Smooth muscle cell (in vitro differentiated cells): ENCODE results near the gene ZBP1. TPM values are rescaled to one million over a fixed set of nuclear protein-coding genes. Genes with fewer than 3 reads are reported as not detected.

ENCODE experiments used
- DNase-seq: peaks from one replicate; lab custom pipeline; 2025; ENCODE audit not compliant: unreplicated experiment; lab: John Stamatoyannopoulos, UW
- H2AFZ ChIP-seq: fragments of 200-600 bp; sonication (generic); 2 replicates; pipeline ENCODE4 v1.6.0; 2016; ENCODE audit warnings: antibody characterized with exemption, low read depth, mild to moderate bottlenecking
- H3F3A ChIP-seq: fragments of 200-600 bp; sonication (generic); 2 replicates; pipeline ENCODE4 v1.6.0; 2017; ENCODE audit warnings: antibody characterized with exemption, low read depth
- H3K27ac ChIP-seq: fragments of 200-600 bp; sonication (generic); 2 replicates; pipeline ENCODE4 v1.5.1; 2016; ENCODE audit warnings: low read depth, mild to moderate bottlenecking
- H3K27me3 ChIP-seq: fragments of 200-600 bp; sonication (generic); 2 replicates; pipeline ENCODE4 v1.6.1; 2016; ENCODE audit warnings: low read depth, mild to moderate bottlenecking
- H3K36me3 ChIP-seq: fragments of 200-600 bp; sonication (generic); 2 replicates; pipeline ENCODE4 v1.5.1; 2016; ENCODE audit warnings: low read depth
- H3K4me1 ChIP-seq: fragments of 200-600 bp; sonication (generic); 2 replicates; pipeline ENCODE4 v1.5.1; 2016; ENCODE audit warnings: low read depth
- H3K4me2 ChIP-seq: fragments of 200-600 bp; sonication (generic); 2 replicates; pipeline ENCODE4 v1.6.0; 2016; ENCODE audit warnings: mild to moderate bottlenecking
- H3K4me3 ChIP-seq: fragments of 200-600 bp; sonication (generic); 2 replicates; pipeline ENCODE4 v1.5.1; 2016; ENCODE audit warnings: mild to moderate bottlenecking
- H3K79me2 ChIP-seq: fragments of 200-600 bp; sonication (generic); 2 replicates; pipeline ENCODE4 v1.6.0; 2016; ENCODE audit warnings: low read depth, mild to moderate bottlenecking
- H3K9ac ChIP-seq: fragments of 200-600 bp; sonication (generic); 2 replicates; pipeline ENCODE4 v1.6.0; 2016; ENCODE audit warnings: low read depth
- H3K9me3 ChIP-seq: fragments of 200-600 bp; sonication (generic); replicated peaks from 2 replicates; pipeline ENCODE4 v1.5.1; 2016; ENCODE audit warnings: low read depth
- H4K20me1 ChIP-seq: fragments of 200-600 bp; sonication (generic); 2 replicates; pipeline ENCODE4 v1.6.0; 2016; ENCODE audit warnings: low read depth
- CTCF ChIP-seq: fragments of 200-600 bp; sonication (generic); IDR thresholded peaks from 2 replicates; pipeline ENCODE4 v1.5.1; 2017; ENCODE audit warnings: borderline replicate concordance, mild to moderate bottlenecking, antibody characterized with exemption; ENCODE audit not compliant: insufficient read depth, poor library complexity, severe bottlenecking
- WGBS: methylation state at CpG from one replicate; pipeline ENCODE4 v1.1.7; 2016; ENCODE audit warnings: low lambda C conversion rate; 5-methylcytosine and 5-hydroxymethylcytosine counted together
- polyA plus RNA-seq: library from polyadenylated mRNA; unstranded; fragments of >200 nt; fragmentation: Nextera tagmentation; extraction: Ambion mirVana; gene quantifications from 2 replicates; pipeline ENCODE4 v1.2.1, GENCODE V29; 2016
- total RNA-seq: library from RNA; depleted of rRNA; stranded (reverse); fragments of >200 nt; gene quantifications from 2 replicates; pipeline ENCODE4 v1.2.3, GENCODE V29; 2014

ZBP1 gene
- total and polyA plus RNA-seq, 2 experiments from 2014 or later, result not detected

- Histone ChIP-seq H3K4me1 (no peaks in the 10 kb centered on the region), H3K4me2 (no peak overlapping the region), H3K9me3 (no peaks in the 10 kb centered on the region), H3F3A (no peaks in the 10 kb centered on the region), H3K36me3 (no peaks in the 10 kb centered on the region), H3K9ac (no peak overlapping the region), H3K27me3 (no peaks in the 10 kb centered on the region), H3K79me2 (peaks cover 44% of the 10 kb centered on the region), H3K27ac (no peak overlapping the region), H3K4me3 (no peak overlapping the region), H2AFZ (no peak overlapping the region), H4K20me1 (peaks cover 97% of the 10 kb centered on the region)
- no peak for TF ChIP-seq CTCF
- WGBS, result 94% methylated on average over 25 of the region's 25 CpGs
- no peak for DNase-seq
These were observed 38.7 kb upstream of the ZBP1 start for GRCh38 chr20:57658833-57659516.

DNA sequence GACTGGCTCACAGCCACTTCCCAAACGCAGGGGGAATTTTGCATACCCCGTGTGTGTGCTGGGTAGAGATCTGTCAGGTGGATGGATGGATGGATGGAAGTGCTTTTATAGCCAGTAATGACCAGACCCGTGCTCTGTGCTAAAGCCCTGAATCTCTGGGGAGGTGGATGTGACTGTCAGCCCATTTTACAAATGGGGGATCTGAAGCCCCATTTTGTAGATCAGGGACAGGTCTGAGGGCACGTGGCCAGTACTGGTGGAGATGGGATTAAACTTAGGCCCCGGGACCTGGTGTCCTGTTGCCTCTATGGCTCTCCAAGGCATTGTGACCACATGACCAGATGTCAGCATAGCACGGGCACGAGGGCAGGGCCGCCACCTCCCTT, 38.2 kb upstream of the ZBP1 start:
- no peak for DNase-seq
- Histone ChIP-seq H4K20me1 (peaks cover 97% of the 10 kb centered on the region), H3K79me2 (peaks cover 39% of the 10 kb centered on the region), H3K27ac (no peak overlapping the region), H3K9me3 (no peaks in the 10 kb centered on the region), H3K36me3 (no peaks in the 10 kb centered on the region), H3K27me3 (no peaks in the 10 kb centered on the region), H3K9ac (no peak overlapping the region), H3K4me1 (no peaks in the 10 kb centered on the region), H3F3A (peaks cover 3% of the 10 kb centered on the region), H2AFZ (no peak overlapping the region), H3K4me3 (no peak overlapping the region), H3K4me2 (no peak overlapping the region)
- no peak for TF ChIP-seq CTCF
- WGBS, result 96% methylated on average over 8 of the region's 8 CpGs

DNA sequence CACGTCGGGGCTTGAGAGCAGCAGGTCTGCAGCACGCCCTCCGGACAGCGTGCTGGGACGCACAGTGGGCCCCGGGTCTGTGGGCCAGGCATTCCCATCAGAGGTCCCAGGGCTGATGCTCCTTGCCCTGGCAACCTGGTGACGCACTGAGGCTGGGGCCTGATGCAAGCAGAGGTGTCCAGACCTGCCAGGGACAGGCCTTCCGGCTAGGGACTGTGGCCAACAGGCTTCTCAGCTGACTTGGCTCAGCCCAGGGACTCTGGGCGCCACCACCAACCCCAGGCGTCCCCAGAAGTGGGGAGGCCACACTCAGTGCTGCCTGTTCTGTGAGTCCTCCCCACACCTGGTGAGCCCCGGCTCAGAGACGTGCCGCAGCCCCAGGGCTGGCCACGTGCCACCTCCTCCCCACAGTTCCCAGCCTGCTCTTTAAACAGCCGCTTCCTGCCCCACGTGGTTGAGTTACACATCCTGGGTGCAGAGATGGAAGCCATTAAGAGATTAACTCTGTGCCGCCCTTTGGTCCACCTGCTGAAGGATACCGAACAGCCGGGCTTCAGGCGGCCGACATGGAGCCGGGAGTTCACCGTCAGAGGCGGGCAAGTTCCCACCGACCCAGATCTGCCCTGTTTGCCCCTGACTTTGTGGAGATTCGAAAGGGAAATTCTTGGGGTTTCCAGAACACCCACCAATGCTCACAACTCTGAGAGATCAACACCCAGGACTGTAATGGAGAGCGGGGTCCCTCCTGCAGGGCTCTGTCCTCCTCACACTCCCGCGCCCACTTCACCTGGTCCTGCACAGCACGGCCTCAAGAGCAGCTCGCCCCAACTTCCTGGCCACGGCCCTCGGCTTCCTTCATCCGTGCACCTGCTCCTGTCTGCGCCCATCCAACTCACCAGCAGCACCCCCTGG, 37.6 kb upstream of the ZBP1 start:
- Histone ChIP-seq H3K36me3 (no peaks in the 10 kb centered on the region), H2AFZ (no peak overlapping the region), H3K4me3 (no peak overlapping the region), H3K27ac (no peak overlapping the region), H3K79me2 (peaks cover 32% of the 10 kb centered on the region), H3F3A (peaks cover 3% of the 10 kb centered on the region), H3K9me3 (no peaks in the 10 kb centered on the region), H3K27me3 (no peaks in the 10 kb centered on the region), H4K20me1 (peaks cover 97% of the 10 kb centered on the region), H3K4me1 (no peaks in the 10 kb centered on the region), H3K4me2 (no peak overlapping the region), H3K9ac (no peak overlapping the region)
- no peak for DNase-seq
- TF ChIP-seq CTCF, result no peak
- 96% methylated on average over 36 of the region's 36 CpGs for WGBS
